K562 (cell line): ENCODE measurements around the gene RNASE8.

Experiments used
- PREB ChIP-seq: sonication (generic); formaldehyde crosslinking; IDR thresholded peaks from 2 replicates; pipeline ENCODE4 v1.8.1; 2023; ENCODE audit warnings: mild to moderate bottlenecking, missing genetic modification reagents
- TF ChIP-seq, protein P1 (sequence below), 2 experiments: fragments of 150-350 bp in 1 of 2; IDR thresholded peaks; 2 replicates each; pipeline ENCODE4 v1.6.1; 2012 to 2016; ENCODE audit warnings: low read depth in 2 of 2, low read length in 2 of 2, mild to moderate bottlenecking in 1 of 2, moderate library complexity in 1 of 2

DNA sequence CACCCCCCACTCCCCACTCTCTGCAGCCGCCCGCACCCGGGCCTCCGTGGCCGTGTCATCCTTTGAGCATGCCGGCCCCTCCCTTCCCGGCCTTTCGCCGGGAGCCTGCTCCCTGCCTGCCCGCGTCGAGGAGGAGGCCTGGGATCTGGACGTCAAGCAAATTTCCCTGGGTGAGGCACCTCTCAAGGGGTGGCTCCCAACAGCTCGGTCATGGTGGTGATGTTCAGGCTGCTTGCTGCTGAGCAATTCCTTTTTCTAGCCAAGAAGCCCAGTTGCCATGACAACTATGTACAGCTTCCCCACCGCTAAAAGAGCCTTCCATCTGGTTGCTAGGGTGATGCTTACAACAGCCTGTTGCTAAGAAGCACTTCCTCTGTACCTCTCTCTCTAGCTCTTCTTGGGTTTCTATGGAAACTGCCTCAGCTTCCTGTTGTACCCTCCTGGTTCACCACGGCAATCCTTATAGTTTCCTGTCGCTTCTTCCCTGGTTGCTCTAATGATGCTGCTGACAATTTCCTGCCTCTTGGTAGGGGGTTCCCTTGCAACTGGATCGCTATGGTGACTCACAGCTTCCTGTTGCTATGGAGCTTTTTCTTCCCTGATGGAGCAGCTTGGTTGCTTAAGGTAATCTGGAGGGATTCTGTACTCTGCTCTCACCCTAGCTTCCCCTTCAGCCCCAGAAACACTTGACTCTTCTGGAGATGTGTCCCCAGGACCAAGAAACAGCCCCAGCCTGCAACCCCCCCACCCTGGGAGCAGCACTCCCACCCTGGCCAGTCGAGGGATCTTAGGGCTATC, 29.9 kb downstream of the RNASE8 start:
- no peak for TF ChIP-seq PREB (CRISPR knock-in tag)
- TF ChIP-seq, protein P1, sequence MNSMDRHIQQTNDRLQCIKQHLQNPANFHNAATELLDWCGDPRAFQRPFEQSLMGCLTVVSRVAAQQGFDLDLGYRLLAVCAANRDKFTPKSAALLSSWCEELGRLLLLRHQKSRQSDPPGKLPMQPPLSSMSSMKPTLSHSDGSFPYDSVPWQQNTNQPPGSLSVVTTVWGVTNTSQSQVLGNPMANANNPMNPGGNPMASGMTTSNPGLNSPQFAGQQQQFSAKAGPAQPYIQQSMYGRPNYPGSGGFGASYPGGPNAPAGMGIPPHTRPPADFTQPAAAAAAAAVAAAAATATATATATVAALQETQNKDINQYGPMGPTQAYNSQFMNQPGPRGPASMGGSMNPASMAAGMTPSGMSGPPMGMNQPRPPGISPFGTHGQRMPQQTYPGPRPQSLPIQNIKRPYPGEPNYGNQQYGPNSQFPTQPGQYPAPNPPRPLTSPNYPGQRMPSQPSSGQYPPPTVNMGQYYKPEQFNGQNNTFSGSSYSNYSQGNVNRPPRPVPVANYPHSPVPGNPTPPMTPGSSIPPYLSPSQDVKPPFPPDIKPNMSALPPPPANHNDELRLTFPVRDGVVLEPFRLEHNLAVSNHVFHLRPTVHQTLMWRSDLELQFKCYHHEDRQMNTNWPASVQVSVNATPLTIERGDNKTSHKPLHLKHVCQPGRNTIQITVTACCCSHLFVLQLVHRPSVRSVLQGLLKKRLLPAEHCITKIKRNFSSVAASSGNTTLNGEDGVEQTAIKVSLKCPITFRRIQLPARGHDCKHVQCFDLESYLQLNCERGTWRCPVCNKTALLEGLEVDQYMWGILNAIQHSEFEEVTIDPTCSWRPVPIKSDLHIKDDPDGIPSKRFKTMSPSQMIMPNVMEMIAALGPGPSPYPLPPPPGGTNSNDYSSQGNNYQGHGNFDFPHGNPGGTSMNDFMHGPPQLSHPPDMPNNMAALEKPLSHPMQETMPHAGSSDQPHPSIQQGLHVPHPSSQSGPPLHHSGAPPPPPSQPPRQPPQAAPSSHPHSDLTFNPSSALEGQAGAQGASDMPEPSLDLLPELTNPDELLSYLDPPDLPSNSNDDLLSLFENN (IDR thresholded peaks at IDR 0.05; ENCODE audit: low read depth in 2 of 2, low read length in 2 of 2), result no peak
